NCI-H2107 treated with DMSO at 0.1 percent for 48 hours (cell line): ENCODE measurements around the gene ADAP1.

ENCODE experiments used
- DNase-seq: peaks from one replicate; lab custom pipeline; 2025; ENCODE audit not compliant: unreplicated experiment; lab: John Stamatoyannopoulos, UW

The ADAP1 gene

DNA sequence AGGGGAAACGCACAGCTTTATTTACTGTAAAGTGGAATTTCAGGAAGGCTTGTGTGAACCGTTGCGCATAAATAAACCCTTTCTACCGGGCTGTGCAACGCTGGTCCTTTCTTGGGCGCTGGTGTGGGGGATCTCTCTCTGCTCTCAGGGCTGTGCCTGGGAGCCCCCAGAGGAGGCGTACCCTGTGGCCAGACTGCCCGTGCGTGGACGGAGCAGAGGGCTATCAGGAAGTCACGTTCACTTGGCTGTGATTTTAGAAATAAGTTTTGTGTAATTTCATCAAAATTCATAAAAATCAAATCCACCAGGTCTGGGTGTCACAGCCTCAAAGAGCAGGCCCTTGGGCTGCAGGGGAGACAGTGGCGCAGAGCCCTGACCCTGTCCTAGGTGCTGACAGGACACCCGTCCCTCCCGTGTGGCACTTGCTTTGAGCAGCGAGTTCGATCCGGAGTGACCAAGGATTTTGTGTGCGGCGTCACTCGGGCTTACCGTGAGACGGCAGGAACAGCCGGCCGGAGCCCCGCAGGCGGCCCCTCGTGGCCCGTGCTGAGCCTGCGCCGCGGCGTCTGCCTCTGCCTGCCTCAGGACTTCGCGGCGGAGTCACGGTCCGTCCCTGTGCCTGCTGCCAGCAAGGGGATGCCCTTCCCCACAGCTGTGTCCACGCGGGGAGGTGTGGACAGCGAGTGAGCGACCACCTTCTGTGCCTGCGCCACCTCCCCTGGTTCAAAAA, 58.0 kb downstream of the ADAP1 start:
- no peak for DNase-seq

DNA sequence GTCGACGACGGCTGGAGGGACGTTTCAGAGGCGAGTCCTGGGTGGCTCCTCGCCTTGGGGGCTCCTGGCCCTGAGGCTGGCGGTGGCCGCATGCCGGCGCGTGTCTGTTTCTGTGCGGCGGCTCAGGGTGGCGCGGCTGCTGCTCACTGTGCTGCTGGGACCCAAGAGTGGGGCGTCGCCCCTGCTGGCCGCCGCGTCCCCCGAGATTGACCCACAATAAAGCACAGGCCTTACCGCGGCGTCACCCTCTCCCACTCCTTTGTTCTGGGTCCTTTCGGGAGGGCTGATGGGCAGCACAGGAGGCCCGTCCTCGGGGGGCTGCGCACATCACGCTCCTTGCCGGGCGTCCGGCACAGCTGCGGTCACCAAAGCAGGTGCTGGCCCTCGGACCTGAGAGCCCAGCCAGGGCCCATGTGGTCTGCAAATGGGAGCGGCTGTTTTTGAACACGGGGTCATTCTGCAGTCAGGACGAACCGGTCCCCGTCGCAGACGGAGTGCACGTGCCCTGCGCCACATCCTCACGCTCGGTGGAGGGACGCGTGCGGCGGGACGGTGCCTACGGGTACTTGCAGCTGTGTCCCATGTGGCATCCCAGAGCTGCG, 58.9 kb downstream of the ADAP1 start:
- no peak for DNase-seq

DNA sequence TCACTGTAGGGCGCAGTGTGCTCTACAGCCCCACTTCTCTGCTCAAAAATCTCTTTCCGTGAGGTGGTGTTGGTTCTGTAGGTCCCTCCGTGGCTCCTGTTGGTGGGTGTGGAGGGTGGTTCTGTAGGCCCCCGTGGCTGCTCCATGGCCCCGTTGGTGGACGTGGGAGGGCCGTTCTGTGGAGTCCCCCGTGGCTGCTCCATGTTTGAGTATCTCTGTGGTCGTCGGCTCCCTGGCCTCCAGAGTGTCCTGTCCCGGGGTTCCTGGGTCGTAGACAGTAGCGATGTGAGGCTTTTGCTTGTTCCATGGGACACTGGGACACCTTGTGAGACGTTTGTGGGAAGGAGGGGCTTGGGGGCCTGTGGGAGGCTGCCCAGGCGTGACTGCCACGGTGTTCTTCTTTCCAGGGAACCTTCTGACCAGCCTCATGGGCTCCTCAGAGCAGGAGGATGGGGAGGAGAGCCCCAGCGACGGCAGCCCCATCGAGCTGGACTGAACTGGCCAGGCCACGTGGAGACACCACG, 59.5 kb downstream of the ADAP1 start:
- DNase-seq, result no peak

DNA sequence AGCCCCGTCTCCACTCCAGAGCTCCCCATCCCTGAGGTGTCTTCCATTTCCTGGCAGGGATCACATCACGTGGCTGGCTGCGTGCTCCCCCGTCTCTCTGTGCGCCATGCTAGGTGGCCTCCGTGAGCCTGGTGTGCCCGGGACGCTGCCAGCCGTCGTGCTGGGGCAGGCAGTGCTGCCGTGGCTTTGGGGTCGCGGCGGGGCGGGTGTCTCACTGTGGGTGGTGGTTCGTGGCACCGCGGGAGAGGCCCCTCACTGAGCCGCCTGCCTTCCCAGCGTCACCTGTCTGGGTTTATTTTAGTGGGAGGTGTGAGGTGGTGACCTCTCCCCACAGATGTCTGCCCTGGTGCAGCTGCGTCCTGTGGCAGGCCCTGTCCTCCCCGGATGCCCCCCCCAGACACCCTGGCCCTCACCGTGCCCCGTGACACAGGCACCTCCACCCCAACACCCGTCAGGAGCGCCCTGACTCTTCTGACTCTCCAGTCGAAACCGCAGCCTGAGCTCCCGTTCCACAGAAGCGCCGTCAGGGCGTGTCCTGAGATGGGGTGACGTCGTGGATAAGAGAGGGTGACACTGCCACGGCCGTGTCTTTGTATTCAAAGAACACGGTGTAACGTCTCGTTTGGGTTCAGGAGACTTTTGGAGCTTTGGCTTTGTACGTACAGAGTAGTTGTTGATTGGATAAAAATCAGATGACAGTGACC, 60.2 kb downstream of the ADAP1 start:
- no peak for DNase-seq

DNA sequence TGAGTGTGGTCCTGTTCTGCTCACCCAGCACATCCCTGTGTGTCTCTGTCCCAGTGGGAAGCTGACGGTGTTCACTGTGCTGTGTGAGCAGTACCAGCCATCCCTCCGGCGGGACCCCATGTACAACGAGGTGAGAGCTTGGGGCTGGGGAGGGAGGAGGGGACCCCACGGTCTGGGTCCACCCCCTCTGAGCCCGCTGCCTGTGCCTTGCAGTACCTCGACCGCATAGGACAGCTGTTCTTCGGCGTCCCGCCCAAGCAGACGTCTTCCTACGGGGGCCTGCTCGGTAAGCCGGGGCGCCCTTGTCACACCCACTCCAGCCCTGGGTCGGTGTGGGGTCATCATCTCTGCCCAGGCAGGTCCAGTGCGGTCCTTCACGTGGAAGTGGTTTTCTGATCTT, 60.8 kb downstream of the ADAP1 start:
- no peak for DNase-seq

DNA sequence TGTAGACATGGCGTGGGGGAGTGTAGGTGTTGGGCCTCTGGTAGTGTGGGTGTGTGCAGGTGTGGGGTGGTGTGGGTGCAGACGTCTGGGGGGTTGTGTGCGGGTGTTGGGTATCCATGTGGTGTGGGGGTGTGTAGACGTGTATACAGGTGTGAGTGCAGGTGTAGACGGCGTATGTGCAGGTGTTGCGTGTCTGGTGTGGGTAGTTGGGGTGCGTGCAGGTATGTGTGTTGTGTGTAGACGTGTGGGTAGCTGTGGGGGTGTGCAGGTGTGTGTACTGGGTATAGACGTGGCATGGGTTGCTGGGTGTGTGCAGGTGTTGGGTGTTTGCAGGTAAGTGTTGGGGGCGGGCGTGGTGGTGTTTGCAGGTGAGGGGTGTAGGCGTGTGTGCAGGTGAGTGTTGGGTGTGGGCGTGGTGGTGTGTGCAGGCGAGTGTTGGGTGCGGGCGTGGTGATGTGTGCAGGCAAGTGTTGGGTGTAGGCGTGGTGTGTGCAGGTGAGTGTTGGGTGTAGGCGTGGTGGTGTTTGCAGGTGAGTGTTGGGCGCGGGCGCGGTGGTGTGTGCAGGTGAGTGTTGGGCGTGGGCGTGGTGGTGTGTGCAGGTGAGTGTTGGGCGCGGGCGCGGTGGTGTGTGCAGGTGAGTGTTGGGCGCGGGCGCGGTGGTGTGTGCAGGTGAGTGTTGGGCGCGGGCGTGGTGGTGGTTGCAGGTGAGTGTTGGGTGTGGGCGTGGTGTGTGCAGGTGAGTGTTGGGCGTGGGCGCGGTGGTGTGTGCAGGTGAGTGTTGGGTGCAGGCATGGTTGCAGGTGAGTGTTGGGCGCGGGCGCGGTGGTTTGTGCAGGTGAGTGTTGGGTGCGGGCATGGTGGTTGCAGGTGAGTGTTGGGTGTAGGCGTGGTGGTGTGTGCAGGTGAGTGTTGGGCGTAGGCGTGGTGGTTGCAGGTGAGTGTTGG, 61.6 kb downstream of the ADAP1 start:
- no peak for DNase-seq

DNA sequence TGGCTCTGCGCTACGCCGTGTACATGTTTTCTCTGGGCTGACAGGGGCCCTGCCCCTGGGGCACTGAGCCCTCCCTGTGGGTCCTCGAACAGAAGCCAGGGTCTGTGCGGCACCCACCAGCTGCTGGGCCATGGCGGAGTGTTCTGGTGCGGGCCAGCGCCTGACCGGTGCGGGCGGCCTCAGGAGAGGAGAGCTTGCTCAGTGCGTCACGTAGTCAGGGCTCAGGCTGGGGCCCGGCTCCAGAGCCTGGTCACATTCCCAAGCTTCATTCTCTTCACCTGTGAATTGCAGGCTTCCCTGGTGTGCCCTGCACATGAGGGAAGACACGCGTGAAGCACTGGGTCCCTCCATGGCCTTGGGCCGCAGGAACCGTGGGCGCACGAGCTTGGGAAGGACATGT, 62.7 kb downstream of the ADAP1 start:
- no peak for DNase-seq

DNA sequence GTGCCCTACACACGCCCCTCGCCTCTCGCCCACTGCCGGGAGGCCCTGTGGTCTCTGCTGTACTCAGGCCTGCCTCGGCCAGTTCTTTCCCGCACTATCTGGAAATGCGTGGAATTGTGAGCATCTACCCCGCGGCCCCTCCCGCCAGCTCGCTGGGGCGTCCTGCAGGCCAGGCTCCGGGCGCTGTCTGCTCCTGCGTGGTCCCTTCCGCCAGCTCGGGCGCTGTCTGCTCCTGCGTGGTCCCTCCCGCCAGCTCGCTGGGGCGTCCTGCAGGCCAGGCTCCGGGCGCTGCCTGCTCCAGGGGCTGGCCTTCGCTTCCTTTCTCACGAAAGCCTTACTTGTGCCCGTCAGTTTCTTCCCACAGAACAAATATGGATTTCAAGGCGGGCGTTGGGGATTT, 63.2 kb downstream of the ADAP1 start:
- no peak for DNase-seq

DNA sequence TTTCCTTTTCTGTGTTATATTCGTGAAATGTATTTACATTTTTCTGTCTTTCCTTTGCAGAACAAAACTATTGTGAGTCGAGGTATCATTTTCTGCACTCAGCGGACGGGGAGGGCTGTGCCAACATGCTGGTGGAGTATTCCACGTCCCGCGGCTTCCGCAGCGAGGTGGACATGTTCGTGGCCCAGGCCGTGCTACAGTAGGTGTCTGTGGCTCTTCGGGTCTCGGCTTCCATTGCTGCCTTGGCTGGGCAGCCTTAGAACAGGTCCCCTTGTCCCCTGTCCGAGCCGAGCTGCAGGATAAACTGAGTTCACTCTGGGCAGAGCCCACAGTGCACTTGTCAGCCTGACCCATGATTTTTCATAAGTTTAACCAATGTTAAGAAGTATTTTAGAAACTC, 63.6 kb downstream of the ADAP1 start:
- DNase-seq, result no peak

DNA sequence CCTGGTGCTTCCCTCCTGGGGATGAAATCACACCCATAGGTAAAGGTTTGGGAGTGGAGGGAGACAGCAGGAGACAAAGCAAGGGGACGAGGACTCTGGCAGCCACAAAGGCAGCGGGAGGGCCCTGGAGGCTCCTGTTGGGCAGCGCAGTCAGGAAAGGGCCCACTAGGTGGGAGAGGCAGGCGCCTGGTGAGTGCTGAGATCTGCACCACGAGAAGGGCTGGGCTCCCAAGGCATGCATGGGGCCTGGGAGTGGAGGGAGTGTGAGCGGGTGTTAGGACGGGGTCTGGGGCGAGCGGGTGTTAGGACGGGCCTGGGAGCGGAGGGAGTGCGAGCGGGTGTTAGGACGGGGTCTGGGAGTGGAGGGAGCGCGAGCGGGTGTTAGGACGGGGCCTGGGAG, 65.1 kb downstream of the ADAP1 start:
- no peak for DNase-seq

DNA sequence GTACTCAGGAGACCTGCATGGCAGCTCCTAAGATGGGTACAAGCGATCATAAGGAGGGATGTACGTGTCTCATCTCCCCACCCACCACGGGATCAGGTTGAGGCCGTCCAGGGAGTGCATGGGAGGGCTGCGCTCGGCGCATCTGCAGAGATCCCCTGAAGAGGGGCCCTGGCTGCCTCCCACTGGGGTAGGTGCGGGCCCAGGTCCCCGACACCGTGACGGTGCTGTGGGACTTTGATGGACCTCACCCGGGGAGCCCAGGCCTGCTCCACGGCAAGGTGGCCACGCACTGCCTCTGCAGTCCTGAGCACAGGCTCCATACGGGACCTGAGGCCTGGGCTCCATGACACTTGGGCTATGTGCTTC, 65.5 kb downstream of the ADAP1 start:
- DNase-seq, result no peak

DNA sequence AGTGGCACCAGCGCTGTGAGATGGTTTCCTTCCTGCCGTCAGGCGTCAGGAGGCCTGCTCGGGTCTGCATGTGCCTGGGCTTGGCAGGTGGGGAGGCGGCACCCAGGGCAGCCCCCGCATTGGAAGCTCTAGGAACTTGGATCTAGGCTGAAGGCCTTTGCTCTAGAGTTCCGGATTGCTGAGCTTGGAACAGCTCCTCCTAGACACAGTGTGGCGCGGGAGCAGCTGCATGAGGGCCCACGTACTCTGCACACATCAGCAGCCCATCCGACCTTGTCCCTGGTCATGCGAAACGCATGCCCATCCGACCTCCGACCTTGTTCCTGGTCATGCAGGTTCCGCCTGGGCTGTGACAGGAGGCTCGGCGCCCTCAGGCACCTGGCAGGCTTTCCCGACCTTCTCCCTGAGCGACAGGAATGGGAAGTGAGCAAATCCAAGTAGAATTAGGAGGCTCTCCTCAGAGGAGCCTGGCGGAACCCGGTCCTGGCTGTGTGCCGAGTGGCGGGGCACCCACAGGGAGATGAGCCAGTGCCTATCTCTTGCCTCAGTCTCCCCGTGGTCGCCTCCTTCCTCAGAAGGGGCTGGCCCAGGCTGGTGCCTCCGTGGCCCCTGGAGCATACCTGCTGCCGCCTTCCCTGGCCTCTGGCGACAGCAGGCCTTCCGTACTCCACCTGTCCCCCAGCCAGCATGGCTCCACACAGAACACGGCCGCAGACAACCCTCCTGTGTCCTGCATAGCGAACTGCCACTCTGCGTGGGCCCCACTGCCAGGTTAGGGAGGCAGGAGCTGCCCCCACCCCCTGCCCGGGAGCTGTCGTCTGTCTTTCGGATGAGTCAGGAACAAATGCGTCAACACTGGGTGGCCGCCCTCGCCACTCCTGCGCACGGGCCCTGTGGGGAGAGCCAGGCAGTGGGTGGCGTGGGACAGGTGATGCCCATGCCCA, 66.1 kb downstream of the ADAP1 start:
- no peak for DNase-seq

DNA sequence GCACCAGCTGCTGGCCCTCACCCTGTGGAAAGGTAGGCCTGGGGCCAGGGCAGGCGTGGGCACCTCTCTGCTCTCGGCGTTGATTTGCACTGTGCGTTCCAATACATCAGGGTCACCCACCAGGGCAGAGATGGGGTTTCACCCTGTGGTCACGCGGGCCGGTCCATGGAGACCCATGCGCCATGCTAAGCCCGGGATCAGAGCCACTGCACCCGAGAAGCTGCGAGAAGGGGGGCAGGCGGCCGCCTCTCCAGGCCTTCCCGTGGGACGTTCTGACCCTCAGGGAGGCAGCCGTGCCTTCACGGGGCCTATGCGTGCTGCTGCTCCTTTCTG, 67.0 kb downstream of the ADAP1 start:
- no peak for DNase-seq

DNA sequence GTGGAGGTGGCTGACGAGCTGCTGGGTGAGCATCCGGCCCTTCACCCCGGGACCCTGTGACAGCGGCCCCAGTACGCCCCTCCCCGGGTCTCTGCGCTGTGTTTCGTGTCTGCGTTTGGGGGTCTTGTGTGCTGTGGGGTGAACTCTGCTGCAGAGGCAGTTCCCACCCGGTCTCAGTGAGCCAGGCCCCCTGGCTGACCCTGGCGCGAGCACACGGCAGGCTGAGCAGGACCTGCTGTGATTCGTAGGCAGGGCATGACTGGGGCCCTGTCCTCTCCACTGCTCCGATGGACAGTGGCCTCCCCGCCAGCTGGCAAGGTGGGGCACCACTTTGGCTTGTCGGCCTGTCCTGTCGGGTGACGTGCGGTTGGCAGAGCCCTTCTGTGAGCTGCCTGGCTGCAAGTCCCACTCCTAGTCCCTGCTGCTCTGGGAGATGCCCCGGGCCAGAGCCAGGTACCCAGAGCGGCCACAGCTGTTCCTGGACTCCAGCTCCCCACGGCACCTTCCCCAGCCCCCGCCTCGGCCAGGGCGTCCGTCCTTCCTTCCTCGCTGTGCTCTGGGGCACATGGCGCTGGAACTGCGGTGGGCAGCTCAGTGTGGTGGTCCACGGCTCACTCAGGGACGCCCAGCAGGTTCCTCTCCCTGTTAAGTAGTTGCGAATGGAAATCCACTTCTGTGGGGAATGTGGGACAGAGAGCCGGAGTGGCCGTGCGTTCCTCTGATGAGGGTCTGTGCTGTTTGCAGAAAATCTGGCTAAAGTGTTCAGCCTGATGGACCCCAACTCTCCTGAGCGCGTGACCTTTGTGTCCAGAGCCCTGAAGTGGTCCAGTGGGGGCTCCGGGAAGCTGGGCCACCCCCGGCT, 67.6 kb downstream of the ADAP1 start:
- DNase-seq, result no peak

DNA sequence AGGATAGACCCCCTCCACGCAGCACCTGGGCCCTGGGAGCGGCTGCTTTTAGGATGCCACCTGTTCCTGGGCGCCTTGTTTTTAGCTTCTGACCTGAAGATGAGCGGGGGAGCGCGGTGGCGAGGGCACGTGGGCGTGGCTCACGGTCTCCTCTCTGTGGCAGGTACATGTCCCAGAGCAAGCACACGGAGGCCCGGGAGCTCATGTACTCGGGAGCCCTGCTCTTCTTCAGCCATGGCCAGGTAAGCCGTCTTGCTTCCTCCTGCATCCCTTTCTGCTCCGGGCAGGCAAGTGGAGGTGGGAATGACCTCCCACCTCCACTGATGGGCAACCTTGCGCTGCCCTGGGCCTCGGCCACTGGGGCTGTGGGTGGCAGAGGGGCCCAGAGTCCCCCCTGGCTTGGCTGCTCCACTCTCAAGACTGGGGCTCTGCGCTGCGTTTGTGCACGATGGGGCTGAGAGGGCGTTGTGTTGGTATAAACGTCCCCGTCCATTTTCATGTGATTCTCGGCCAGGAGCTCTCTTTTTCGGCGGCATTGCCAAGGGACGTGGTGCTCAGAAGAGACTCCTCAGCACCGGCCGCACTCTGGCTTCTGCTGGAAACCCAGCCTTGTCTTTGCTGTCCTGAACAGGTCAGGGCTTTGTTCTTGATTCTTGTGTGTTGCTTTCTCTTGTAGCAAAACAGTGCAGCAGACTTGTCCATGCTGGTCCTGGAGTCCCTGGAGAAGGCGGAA, 68.4 kb downstream of the ADAP1 start:
- DNase-seq, result no peak

DNA sequence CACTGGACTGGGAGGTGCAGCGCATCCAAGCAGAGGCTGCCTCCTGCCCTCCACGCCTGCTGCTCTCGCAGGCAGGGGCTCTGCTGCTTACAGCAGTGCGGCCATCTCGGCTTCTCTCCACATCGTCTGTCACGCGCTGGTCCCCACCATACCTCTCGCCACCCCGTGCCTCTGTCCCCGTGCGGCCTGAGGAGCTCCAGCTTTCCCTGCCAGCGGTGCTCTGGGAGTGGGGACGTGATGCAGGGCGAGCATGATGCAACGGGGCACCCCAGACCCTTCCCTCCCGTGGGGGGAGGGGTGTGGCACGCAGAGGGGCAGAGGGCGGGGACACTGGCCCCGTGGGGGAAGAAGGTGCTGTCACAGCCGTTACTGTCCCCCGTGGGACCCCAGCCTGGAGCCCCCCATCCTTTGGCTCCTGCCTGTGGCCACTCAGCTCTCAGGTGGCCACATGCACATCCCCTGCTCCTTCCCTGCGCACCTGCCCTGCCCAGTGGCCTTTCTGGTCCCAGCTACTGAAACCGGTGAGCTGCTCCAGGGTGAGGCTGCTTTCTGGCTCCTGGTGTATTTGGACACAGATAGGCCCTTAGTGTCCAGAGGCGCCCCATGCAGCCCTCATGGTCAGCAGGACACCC, 69.1 kb downstream of the ADAP1 start:
- no peak for DNase-seq

DNA sequence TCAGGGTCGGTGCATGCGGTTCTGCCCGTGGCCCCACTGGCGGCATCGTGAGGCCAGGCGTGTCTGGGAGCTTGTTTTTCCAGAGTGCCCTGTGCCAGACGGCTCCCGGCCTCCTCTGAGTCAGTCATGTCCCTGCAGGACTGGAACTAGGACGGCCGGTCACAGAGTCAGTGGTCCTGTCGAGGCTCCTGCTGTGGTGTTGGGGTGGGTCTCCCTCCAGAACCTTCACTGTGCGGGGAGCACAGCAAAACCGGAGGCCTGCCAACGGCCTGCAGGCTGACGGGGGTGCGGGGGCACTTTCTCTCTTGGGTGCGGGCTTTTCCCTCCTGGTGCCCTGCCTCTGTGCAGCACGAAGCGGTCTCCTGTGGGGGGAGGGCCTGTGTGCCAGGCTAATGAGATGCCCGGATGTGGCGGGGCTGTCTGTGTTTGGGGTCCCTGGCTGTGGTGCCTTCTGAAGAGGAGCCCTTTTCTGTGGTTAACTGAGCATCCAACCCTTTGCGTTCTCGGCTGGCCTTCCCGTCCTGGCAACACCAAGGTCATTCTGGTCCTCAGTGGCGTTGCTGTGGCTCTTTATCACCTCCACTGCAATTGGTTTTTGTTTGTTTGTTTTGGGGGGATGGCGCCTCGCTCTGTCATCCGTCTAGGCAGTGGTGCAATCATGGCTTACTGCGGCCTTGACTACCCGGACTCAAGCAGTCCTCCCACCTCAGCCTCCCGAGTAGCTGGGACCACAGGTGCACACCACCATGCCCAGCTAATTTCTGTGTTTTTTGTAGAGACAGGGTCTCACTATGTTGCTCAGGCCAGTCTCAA, 70.1 kb downstream of the ADAP1 start:
- no peak for DNase-seq
